ENCODE measurements around the gene FBXW11.

DNA sequence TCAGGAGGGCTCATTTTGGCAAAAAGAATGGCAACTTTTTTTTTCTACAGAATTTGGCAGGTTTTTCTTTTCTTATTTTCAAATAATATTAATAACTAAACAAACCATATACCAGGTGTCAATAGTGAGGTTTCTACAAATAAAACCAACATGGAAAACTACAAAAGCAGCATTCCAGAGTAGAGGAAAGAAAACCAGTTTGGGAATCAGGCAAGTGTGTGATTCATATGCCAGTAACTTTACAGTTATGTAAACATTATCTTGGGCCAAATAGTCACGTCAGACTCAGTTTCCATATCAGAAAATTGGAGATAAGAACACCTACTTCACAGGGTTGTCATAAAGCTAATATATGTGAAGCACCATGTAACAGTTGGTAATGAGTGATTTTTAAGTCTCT is 51.7 kb downstream of the FBXW11 start:
- TF ChIP-seq, protein P1, sequence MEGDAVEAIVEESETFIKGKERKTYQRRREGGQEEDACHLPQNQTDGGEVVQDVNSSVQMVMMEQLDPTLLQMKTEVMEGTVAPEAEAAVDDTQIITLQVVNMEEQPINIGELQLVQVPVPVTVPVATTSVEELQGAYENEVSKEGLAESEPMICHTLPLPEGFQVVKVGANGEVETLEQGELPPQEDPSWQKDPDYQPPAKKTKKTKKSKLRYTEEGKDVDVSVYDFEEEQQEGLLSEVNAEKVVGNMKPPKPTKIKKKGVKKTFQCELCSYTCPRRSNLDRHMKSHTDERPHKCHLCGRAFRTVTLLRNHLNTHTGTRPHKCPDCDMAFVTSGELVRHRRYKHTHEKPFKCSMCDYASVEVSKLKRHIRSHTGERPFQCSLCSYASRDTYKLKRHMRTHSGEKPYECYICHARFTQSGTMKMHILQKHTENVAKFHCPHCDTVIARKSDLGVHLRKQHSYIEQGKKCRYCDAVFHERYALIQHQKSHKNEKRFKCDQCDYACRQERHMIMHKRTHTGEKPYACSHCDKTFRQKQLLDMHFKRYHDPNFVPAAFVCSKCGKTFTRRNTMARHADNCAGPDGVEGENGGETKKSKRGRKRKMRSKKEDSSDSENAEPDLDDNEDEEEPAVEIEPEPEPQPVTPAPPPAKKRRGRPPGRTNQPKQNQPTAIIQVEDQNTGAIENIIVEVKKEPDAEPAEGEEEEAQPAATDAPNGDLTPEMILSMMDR (optimal IDR thresholded peaks at IDR 0.05 in 1 of 3, IDR thresholded peaks at IDR 0.05 in 1 of 3, conservative IDR thresholded peaks at IDR 0.05 in 1 of 3; ENCODE audit: extremely low read depth in 1 of 3, insufficient read depth in 2 of 3, low read length in 3 of 3) = no peak
- TF ChIP-seq EZH2 (IDR thresholded peaks at IDR 0.05; ENCODE audit: low read length) = no peak

Measured in keratinocyte (primary cell).